Heart left ventricle (tissue), 16 donors: ENCODE measurements around the gene P2RX3. TPM values are rescaled to one million over a fixed set of nuclear protein-coding genes. Genes with fewer than 3 reads are reported as not detected.

ENCODE experiments used
- ATAC-seq, 4 donors: fragments of 200-7000 bp; cut with Tn5 transposase; one replicate each; pipeline ENCODE4 v1.9.1; 2020 to 2022; ENCODE audit warnings: moderate library complexity in 4 of 4, mild to moderate bottlenecking in 3 of 4, moderate number of reproducible peaks in 1 of 4
- DNase-seq, 5 donors: peaks; one replicate each; pipeline ENCODE4 v3.0.0-alpha.2; 2020
- H3K27ac ChIP-seq, 12 donors: fragments of 200-600 bp; sonication (generic) in 4 of 12; one replicate each; pipeline versions ENCODE4 v1.5.0 to v1.8.0; 2016 to 2022; ENCODE audit warnings: mild to moderate bottlenecking in 2 of 12
- H3K27me3 ChIP-seq, 9 donors: fragments of 200-600 bp; sonication (generic) in 2 of 9; one replicate each; pipeline versions ENCODE4 v1.5.1 to v1.8.0; 2016 to 2022; ENCODE audit warnings: mild to moderate bottlenecking in 3 of 9
- H3K36me3 ChIP-seq, 9 donors: fragments of 200-600 bp; sonication (generic) in 2 of 9; one replicate each; pipeline versions ENCODE4 v1.5.0 to v1.8.0; 2018 to 2022; ENCODE audit warnings: mild to moderate bottlenecking in 2 of 9
- H3K4me1 ChIP-seq, 12 donors: fragments of 200-600 bp; sonication (generic) in 4 of 12; one replicate each; pipeline versions ENCODE4 v1.5.0 to v1.8.0; 2016 to 2022; ENCODE audit warnings: mild to moderate bottlenecking in 3 of 12
- H3K4me3 ChIP-seq, 12 donors: fragments of 200-600 bp; sonication (generic) in 4 of 12; one replicate each; pipeline versions ENCODE4 v1.5.0 to v1.8.0; 2017 to 2022; ENCODE audit warnings: mild to moderate bottlenecking in 9 of 12, moderate library complexity in 4 of 12
- H3K9me3 ChIP-seq, 12 donors: fragments of 200-600 bp; sonication (generic) in 4 of 12; one replicate each; pipeline versions ENCODE4 v1.5.0 to v1.8.0; 2016 to 2022; ENCODE audit warnings: mild to moderate bottlenecking in 1 of 12
- CTCF ChIP-seq, 12 donors: fragments of 200-600 bp; sonication (generic) in 4 of 12; IDR thresholded peaks; one replicate each; pipeline versions ENCODE4 v1.5.0 to v1.8.0; 2018 to 2022; ENCODE audit warnings: antibody characterized with exemption in 12 of 12, mild to moderate bottlenecking in 5 of 12
- POLR2A ChIP-seq, 2 donors: fragments of 450-650 bp; IDR thresholded peaks; one replicate each; pipeline ENCODE4 v1.6.1; 2017; ENCODE audit warnings: antibody characterized with exemption in 2 of 2, mild to moderate bottlenecking in 2 of 2, moderate library complexity in 2 of 2
- WGBS, 4 donors: extraction: QIAGEN DNeasy Blood & Tissue Kit in 2 of 4; methylation state at CpG; one replicate each; pipeline versions ENCODE4 v1.1.5 to v1.1.7; 2013 to 2018; 5-methylcytosine and 5-hydroxymethylcytosine counted together
- intact Hi-C, 10 donors: fragments of 100-400 bp; cut with DNase I; formaldehyde crosslinking; loops; one replicate each; pipeline versions ENCODE4 v1.11.1 to v1.14.2; 2022
- long read RNA-seq, 3 donors: library from polyadenylated mRNA; unstranded; transcript quantifications; one replicate each; pipeline ENCODE4 v2.0.0, GENCODE V29; 2020 to 2021
- polyA plus RNA-seq, 2 donors: library from polyadenylated mRNA; stranded (reverse); fragments of 200-250 nt; gene quantifications; one replicate each; pipeline ENCODE4 v1.2.3, GENCODE V29; 2013
- total RNA-seq, 9 donors: library from RNA; depleted of rRNA in 2 of 9; stranded (reverse); fragments of >200 nt in 2 of 9; fragmentation: NEBNext Ultra II Directional in 3 of 9; extraction: Animal tissue kit (Norgen Biotek cat#: 25700) in 3 of 9; gene quantifications; one replicate each; pipeline versions ENCODE4 v1.1.0 to v1.2.4, GENCODE V29; 2016 to 2023
- donor health status: ischemic (EF 13 %, LVEDD 7.1; RV severe dilation, severe dysfunction).
- donor health status: healthy with polysubstance abuse.
- donor health status: DM: no; HTN: yes; CAD: no.
- donor health status: DM: no; HTN: no; CAD: no.
- donor health status: ischemic (EF 25% LVEDD 6.9; RV normal size, moderate dysfunction).
- donor health status: ischemic (EF 25% LVEDD 5.7; RV mildly dilated, moderate dysfunction).
- donor health status: healthy.
- donor health status: DM: yes; HTN: yes; CAD: no.
- donor health status: ischemic (EF 35%, LVEDD 5.7; RV mildly dilated, moderate dysfunction).
- donor health status: nonischemic (EF 11% LVEDD 7.7; RV severe dilation, severe dysfunction).
- donor health status: DM: yes; HTN: yes; CAD: no.
- donor health status: PGD.
- donor health status: ischemic (EF 29% LVEDD 5.4; RV normal size, mild dysfunction).
- donor health status: nonischemic (EF 23%, LVEDD 6.1; RV moderate dilation, normal function).

P2RX3 gene
- total RNA-seq (1 to 10 TPM in 7 of 9 donors, under 1 TPM in 2; 0.63 to 7.1 (median 1.5) TPM), polyA plus RNA-seq (under 1 TPM; 0.35 to 0.72 TPM)
- long read RNA-seq, donor 1, transcript P2RX3-201 (12 exons, 1,831 nt), result major isoform, 9 of 12 reads
- long read RNA-seq, donor 1, partial matches to known transcripts, result 1 of 12 reads
- long read RNA-seq, donor 1, other reads (novel, unspliced or antisense), result 2 of 12 reads
- long read RNA-seq, donor 2, transcript P2RX3-201 (12 exons, 1,831 nt), result major isoform, 11 of 20 reads
- long read RNA-seq, donor 2, partial matches to known transcripts, result 2 of 20 reads
- long read RNA-seq, donor 2, other reads (novel, unspliced or antisense), result 7 of 20 reads
- long read RNA-seq, donor 3, partial matches to known transcripts, result 1 of 6 reads
- long read RNA-seq, donor 3, other reads (novel, unspliced or antisense), result 2 of 6 reads

- Histone ChIP-seq H3K9me3 (no peaks in the 10 kb centered on the region), H3K27ac (peak within 1 kb of the TSS in 3 of 12 donors; percentile 16 to 46 (median 19)), H3K4me3 (peak within 1 kb of the TSS in 5 of 12 donors; percentile 5 to 44 (median 34)), H3K4me1 (peaks cover 0 to 25% (median 16%) of the 10 kb centered on the region in 12 donors), H3K27me3 (no peaks in the 10 kb centered on the region), H3K36me3 (peaks cover 0 to 13% (median 8%) of the 10 kb centered on the region in 9 donors)
- intact Hi-C loops, result loop anchor here in 1 of 10 donors (5.0 kb wide), 1 partner anchor 189 kb away; no protein-coding TSS in a partner anchor
- peak in 2 of 5 donors; percentile 40 to 75 for DNase-seq
- no peak for TF ChIP-seq POLR2A (IDR thresholded peaks at IDR 0.05)
- TF ChIP-seq CTCF (IDR thresholded peaks at IDR 0.05), result no peak
- ATAC-seq, result no peak
- 24 to 35% (median 35%) methylated on average over 4 of the region's 4 CpGs for WGBS, 4 donors
Measured at GRCh38 chr11:57338142-57338541, at the start of gene P2RX3. TSS of gene P2RX3 (plus strand) at chr11:57338352. CDS start at chr11:57338551, 199 bp downstream.

GRCh38 chr11:57288771-57289579 lies 49.2 kb upstream of the P2RX3 start:
- peak in 3 of 4 donors; percentile 14 to 52 (median 27) for ATAC-seq
- Histone ChIP-seq H3K9me3 (no peaks in the 10 kb centered on the region), H3K27me3 (no peaks in the 10 kb centered on the region), H3K27ac (peak overlapping the region in 4 of 12 donors; percentile 27 to 63 (median 36)), H3K4me1 (peaks cover 0 to 17% (median 5%) of the 10 kb centered on the region in 12 donors), H3K36me3 (no peaks in the 10 kb centered on the region), H3K4me3 (no peak overlapping the region)
- intact Hi-C loops, result no loop called here
- WGBS, 4 donors, result 22 to 39% (median 29%) methylated on average over 10 to 11 of the region's 11 CpGs
- no peak for DNase-seq
- TF ChIP-seq CTCF (IDR thresholded peaks at IDR 0.05), result no peak
- no peak for TF ChIP-seq POLR2A (IDR thresholded peaks at IDR 0.05)

GRCh38 chr11:57290288-57290687 lies 47.9 kb upstream of the P2RX3 start:
- no peak overlapping the region for H3K27ac ChIP-seq
- ATAC-seq, result no peak
- intact Hi-C loops, result no loop called here
- H3K36me3 ChIP-seq, result no peaks in the 10 kb centered on the region
- WGBS, 4 donors, result 41 to 61% (median 46%) methylated on average over 1 of the region's 1 CpG
- no peak for DNase-seq
- TF ChIP-seq CTCF (IDR thresholded peaks at IDR 0.05) (no peak), POLR2A (IDR thresholded peaks at IDR 0.05) (no peak)
- H3K9me3 ChIP-seq, result no peaks in the 10 kb centered on the region
- H3K4me3 ChIP-seq, result no peak overlapping the region
- no peaks in the 10 kb centered on the region for H3K27me3 ChIP-seq
- peaks cover 0 to 30% (median 9%) of the 10 kb centered on the region in 12 donors for H3K4me1 ChIP-seq
